Kidney tubule cell (primary cell): ENCODE results near the gene MOB3A.
"Not testable (repeated sequence)": the region's sequence is repeated elsewhere in the genome, so short reads cannot be mapped to it uniquely, and the experiment has no call there.

Source experiments
- DNase-seq: peaks from one replicate; pipeline ENCODE4 v3.0.0-alpha.2; 2018; ENCODE audit warnings: low spot score

Gene MOB3A

DNA sequence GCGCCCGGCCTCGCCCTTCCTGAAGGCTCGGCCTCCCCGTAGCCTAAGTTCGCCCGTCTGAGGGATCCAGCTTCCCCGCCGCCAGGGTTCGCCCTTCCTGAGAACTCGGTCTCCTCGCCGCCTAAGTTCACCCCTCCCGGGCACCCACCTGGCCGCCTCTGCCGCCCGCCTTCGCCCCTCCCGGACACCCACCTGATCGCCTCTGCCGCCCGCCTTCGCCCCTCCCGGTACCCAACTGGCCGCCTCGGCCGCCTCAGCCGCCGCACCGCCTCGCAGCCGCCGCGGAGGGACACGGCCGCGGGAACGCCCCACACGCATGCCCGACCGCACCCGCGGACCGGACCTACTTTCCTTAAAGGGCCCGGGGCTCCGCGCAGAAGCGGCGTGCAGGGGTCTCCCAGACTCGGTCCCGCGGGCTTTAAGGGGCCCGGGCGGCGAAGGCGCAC, at the start of gene MOB3A:
Gene MOB3A, minus strand, starts transcription at position 293 of the 446 bp plus-strand sequence. CDS start 17,766 bp downstream, outside the sequence.
- peak; percentile 94 for DNase-seq

DNA sequence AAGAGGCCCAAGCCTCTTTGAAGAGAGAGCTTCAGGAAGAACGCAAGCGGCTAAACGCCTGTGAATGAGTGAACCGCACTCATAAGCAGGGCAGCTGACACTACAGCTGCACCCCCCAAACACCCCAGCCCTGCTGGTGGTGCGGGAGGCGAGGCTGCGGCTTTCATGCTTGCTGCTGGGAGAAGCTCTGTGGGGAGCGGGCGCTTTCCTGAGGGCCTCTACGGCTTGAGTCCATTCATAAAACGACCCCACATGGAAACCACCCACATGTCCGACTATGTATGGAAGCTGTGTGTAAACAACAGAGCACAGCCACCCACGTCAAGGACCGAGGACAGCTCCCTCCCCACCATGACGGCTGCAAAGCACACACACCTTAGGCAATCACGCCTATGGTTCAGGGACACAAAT, 49.7 kb upstream of the MOB3A start:
- DNase-seq = no peak

DNA sequence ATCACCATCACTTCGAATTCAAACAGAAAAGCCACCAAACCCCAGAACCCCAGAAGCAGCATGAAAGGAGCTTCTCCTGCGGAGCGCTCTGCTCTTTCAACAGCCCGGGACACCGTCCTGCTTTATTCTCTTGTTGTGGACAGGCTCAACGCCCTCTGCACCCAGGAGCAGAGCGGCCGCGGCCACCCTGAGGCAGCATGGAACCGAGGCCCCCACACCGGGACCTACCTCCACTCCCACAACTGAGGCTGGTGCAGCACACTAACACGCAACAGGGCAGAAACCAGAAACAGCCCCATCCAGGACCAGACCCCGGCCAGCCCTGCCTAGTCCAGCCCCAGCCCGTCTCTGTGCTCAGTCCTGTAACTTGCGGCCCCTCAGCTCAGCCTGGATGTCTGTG, 48.1 kb upstream of the MOB3A start:
- no peak for DNase-seq

DNA sequence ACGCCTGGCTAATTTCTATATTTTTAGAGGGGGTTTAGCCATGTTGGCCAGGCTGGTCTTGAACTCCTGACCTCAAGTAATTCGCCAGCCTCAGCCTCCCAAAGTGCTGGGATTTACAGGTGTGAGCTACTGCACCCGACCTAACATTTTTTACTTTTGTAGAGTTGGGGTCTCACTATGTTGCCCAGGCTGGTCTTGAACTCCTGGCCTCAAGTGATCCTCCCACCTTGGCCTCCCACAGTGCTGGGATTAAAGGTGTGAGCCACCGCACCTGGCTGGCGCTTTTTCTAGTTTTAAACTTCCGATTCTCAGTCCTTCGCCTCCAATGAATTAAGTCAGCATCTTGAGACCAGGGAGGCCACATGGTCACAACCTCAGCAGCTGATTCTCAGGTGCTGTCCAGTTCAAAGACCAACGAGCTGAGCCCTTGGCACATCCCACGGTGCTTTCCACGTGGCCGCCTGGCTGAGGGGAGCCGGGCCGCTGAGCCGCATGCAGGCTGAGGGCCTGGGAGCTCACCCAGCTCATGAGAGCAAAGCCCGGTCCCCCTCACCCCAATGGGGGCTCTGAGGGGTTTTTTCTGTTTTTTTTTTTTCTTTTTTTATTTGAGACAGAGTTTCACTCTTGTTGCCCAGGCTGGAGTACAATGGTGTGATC, 46.2 kb upstream of the MOB3A start:
- no peak for DNase-seq

DNA sequence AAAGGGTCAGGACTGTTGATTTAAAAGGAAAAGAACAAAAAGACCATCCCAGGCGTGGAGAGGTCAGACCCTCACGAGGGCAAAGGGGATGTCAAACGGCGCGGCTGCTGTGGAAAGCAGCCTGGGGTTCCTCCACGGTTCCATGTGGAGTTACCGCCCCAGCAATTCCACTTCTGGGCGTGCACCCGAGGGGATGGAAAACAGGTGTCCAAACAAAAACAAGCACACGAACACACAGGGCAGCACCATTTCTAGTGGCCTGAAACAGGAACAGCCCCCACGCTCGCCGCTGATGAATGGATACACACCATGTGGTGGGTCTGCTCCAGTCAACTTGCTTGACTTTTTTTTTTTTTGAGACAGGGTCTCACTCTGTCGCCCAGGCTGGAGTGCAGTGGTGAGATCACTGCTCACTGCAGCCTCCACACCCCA, 44.0 kb upstream of the MOB3A start:
- DNase-seq = no peak

DNA sequence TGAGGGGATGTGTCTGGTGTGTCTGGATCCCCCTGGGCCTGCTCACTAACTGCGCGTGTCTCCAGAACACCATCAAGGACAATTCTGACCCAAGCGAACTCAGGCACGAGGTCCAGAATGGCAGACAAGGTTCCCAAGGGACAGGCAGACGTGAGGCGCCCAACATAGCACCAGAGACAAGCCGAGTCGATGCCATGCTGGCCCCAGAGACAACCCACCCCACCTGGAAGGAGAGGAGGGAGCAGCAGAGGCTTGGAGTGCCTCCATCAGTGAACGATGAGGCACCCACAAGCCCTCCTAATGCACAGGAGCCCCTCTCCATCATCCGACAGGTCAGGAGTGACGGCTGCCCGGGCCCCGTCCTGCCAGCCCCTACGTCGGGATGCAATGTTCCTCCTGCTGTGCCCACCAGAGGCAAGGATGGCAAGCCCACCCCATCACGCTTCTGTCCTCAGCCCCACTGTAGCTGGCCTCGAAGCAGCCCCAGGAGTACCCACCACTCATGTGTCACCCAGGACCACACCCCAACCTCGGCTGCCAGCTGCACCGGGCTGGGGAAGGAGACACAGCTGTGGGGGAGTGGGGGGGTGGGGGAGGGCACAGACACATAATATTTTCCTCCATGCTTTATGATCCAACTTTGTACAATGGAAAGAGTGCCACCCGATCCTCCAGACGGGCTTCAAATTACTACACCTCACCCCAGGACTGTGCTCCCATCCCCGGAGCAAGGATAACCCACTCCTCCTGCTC, 43.4 kb upstream of the MOB3A start:
- no peak for DNase-seq

DNA sequence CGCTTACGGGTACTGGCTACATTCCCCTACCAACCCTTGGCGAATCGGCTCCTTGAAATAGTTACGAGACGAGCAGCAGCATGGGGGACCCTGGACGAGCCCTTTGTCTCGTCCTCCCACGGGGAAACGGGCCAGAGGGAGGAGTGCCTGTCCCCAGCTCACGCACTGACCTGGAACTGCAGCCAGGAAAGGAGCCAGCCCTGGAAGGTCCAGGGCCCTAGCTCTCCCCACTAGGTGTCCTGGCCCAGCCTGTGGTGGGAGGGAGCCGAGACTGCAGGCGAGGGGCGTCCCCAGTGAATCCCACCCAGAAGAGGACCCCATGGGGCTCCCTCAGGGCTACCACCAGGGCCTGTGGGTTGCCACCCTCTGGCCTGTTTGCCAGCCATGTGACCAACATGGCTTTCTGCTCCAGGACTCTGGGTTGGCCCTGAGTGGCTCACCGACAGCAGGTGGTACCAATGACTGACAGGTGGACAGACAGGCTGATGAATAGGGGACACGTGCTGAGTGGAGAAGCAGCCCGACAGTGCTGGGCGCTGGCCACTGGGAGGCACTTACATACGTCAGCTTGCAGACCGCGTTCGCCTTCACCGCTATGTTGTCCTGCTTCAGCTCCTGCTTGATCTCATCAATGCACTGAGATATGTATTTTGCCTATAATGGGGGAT, 42.1 kb upstream of the MOB3A start:
- no peak for DNase-seq

DNA sequence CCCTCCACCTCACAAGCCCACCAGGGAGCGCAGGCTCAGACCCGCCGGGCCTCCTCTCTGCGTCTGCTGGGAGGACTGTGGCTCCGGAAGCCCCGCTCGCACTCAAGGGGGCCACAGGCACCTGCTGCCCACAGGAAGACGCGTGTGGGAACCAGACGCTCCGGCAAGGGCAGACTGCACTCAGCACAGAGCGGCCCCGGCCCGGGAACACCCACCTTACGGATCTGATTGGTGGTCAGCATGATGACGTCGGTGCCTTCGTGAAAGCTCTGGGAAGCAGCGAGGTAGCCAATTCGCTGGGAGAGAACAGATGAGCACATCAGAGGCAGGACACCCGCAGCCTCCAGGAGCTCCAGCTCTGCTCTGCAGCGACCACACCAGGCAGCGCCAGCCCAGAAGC, 40.7 kb upstream of the MOB3A start:
- DNase-seq = no peak

DNA sequence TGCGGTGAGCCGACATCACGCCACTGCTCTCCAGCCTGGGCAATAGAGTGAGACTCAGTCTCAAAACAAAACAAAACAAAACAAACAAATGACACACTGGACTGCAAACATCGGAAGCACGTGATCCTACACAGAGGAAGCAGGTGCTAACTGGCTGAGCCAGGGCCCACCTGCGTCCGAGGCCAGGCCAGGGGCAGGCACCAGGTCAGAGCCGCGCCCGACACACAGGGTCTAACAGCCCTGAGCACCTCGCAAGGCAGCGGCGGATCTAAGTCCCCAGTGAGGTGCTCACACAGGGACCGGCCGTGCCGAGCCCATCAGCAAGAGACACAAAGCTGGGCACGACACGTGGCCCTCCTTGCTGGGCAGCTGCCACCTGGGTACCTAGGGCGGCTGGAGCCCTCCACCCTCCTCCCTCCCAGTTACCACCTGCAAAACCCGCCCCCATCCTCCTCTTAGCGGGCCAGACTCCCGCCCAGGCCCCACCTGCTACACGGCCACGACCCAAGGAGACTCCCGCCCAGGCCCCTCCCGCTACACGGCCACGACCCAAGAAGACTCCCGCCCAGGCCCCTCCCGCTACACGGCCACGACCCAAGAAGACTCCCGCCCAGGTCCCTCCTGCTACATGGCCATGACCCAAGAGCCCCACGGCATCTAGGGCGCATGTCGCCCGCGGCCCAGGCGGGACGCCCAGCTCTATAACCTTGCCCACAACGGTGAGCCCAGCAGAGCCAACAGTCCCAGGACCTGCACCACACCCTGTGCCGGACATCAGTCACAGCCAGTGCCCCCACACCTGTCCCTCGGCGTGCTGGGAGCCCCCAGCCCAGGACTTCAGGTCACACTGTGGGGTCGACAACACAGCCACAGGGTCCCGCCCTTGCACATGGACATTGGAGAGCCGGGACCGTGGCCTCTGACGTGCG, 39.6 kb upstream of the MOB3A start:
- no peak for DNase-seq

DNA sequence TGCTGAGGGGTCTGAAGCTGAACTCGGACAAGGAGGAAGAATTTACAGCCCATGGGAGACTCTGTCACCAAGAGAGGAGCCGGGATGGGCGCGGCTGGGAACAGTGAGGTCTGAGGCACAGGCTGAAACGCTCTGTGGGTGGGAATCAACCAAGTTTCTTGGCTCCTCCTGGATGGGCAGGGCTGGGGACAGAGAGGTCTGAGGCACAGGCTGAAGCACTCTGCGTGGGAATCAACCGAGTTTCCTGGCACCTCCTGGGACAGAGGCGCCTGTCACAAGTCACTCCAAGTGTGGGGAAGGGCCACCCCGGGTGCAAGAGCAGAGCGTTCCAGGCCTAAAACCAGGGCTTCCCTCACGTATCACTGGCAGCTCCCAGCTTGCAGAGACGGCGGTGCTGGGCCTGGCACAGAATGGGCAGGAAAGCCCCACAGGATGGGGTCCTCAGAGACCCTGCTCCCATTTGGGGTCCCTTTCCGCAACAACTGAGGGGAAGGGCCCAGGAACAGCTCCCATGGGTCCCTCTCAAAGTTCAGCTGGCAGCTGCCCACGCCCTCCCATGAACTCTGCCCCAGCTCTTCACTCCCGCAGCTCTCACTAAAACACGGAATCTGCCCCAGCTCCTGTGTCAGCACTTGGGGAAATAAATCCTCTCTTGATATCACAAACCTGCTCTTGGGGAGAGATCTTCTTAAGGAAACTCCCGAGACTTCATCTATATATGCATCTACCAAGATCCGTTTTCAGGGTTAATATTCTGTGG, 36.8 kb upstream of the MOB3A start:
- no peak for DNase-seq

DNA sequence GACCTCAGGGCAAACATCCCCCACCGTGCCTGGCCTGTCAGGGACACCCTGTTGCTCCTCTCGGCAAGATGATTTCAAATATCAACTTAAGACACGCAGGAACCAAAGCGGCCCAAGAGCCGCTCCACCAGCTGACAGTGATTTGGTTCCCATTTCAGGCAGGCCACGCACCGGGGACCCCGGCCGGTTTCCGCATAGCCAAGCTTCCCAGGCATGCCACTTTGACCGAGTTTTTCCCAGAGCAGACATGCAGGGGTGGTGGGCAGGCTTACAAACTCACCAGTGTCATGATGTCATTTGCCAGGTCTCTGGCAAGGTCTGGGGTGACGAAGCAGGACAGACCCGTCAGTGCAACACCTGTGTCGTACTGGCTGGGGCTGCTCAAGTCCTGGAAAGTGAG, 36.1 kb upstream of the MOB3A start:
- DNase-seq = no peak

DNA sequence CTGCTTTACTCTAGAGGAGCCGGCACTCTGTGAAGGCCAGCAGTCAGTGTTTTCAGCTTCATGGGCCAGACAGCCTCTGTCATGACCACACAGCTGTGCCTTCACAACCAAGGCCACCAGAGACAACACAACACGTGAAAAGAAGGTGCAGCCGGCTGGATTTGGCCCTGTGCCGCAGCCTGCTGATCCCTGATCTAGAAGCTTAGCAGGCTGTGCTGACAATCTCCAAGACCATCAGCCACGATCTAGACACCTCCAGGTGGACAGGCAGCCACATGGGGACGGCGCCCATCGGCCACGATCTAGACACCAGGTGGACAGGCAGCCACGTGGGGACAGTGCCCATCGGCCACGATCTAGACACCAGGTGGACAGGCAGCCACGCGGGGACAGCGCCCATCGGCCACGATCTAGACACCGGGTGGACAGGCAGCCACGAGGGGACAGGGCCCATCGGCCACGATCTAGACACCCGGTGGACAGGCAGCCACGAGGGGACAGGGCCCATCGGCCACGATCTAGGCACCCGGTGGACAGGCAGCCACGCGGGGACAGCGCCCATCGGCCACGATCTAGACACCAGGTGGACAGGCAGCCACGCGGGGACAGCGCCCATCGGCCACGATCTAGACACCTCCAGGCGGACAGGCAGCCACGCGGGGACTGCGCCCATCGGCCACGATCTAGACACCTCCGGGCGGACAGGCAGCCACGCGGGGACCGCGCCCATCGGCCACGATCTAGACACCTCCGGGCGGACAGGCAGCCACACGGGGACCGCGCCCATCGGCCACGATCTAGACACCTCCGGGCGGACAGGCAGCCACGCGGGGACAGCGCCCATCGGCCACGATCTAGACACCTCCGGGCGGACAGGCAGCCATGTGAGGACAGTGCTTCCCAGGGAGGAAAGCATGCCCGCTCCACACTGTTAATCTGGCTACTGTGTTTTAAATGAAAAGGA, 35.2 kb upstream of the MOB3A start:
- not testable (repeated sequence) for DNase-seq

DNA sequence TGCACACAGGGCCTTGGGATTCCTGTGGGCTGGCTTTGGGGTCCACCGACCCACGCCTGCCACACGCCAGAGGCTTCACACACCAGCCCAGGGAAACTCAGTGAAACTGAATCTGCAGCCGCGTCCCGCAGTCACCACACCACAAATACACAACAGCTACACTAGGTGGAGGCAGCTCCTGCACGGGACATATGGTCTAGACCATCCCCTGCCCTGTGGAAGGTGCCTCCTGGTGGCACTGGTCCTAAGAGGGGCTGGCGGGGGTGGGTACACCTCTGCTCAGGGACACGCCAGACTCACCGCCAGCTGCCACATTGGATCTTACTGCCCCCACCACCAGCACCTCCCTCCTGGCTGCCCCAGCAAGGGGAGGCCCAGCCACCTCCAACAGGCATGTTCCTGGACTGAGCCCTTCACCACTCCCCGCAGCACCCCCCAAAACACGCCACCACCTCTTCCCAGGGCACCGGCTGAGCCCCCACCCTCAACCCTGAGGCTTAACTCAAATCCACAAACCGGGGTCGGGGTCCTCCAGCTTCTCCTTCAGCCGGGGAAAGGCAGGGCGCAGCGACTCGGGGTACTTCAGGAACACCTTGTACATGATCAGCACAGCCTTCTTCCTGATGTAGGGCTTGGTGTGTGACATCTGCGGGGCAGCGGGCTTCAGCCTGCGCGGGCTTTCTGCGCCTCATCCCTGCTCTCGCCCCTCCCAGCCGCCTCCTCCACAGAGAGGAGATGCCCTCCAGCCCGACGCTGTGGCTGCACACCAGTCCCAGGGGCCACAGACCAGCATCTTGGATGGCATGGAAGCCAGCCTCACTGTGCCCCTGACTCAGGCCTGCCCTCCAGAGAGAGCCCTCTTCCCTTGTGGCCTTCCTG, 34.0 kb upstream of the MOB3A start:
- no peak for DNase-seq

DNA sequence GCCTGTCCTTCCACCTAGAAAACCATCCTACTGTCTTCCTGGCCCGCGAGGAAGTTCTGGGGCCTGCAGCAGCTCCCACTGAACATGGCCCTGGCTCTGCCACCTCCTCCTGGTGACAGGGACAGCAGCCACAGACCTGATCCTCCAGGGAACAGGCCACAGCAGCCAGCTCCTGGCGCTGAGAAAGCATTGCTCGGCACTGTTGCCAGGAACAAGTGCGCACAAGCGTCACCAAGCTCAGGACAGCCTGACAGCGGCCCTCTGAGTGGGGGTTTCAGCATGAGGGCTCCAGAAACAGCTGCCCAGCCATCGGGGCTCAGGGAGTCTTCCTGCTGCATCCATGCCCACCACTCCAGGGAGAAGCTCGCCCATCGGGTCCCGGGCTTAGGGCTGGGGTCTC, 33.4 kb upstream of the MOB3A start:
- no peak for DNase-seq

DNA sequence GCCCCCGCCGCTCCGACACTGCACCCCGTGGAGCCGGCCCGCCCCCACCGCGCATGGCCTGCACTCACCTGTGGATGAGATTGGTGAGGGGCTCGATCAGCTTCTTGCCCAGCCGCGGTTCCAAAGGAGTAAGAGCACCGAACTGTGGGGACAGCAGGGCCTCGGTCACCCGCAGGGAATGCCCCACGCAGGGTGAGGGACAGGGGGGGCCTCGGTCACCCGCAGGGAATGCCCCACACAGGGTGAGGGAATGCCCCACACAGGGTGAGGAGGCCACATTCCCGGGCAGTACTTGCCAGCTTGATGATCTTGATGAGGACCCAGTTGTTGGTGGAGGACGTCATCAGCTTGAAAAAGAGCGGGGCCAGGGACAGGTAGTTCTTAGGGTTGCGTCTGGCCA, 32.9 kb upstream of the MOB3A start:
- DNase-seq = no peak

DNA sequence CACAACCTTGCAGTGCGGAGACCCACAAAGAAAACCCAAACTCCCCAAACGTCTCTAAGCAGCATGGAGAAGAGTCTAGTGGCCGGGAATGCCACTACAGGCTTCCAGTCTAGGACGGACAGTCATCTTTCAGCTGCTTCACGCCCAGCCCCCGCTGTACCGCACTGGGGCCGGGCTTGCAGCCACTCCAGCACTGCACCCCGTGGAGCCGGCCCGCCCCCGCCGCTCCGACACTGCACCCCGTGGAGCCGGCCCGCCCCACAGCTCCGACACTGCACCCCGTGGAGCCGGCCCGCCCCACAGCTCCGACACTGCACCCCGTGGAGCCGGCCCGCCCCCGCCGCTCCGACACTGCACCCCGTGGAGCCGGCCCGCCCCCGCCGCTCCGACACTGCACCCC, 32.1 kb upstream of the MOB3A start:
- DNase-seq = not testable (repeated sequence)

DNA sequence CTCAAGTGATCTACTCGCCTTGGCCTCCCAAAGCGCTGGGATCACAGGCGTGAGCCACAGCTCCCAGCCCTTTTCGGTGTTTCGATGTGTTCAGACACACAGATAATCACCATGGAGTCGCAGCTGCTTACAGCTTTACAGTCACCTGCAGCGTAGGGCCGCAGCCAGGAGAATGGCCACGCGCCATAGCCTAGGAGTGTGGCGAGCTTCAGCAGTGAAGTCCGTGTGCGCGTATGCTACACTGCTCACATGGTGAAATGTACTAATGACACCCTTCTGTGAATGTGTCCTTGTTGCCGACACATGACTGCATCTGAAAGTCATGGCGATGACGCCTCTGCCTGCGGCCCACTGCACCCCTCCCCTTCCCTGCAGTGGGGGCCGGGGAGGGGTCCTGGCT, 31.6 kb upstream of the MOB3A start:
- no peak for DNase-seq

DNA sequence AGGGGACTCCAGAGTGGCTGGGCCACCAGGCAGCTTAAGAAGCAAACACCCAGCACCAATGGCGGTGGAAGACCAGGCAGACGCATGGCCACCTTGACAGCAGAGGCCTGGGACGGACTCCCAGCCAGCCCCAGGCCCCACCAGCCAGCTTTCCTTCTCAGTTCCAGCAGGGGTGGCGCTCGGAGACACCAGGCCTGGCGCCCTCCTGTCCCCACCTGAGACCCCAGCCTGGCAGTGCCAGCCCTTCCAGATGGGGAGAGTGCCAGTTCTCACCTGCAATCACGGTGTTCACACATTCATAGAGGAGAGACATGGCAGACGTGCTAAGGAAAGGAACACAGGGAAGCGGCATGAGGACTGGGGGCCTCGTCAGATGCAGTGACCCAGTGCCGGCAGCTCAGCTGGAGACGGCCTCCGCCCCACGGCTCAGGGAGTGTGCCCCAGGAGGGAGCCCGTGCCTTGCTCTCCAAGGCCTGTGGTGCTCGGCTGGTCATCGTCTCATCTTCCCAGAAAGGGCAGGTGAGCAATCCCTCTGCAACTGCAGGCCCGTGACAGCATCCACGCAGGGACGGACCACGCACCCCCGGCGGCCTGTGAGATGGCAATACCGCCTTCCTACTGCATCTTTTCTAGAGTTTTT, 30.9 kb upstream of the MOB3A start:
- DNase-seq = no peak
